Measurements from ENCODE around the gene SLC16A9. TPM values are rescaled to one million over a fixed set of nuclear protein-coding genes. Genes with fewer than 3 reads are reported as not detected.

The SLC16A9 gene
- total and polyA plus RNA-seq, 10 donors = 2.1 to 58.9 (median 27.0) TPM

GRCh38 chr10:59655309-59655708, 54.3 kb downstream of the SLC16A9 start:
- Histone ChIP-seq H3K27ac (no peak overlapping the region), H3K36me3 (no peaks in the 10 kb centered on the region), H3K4me3 (no peak overlapping the region), H3K9me3 (no peaks in the 10 kb centered on the region), H3K27me3 (replicated peaks in 1 of 7) (no peaks in the 10 kb centered on the region), H3K4me1 (peaks cover 0 to 13% (median 12%) of the 10 kb centered on the region in 6 donors)
- DNase-seq = no peak
- WGBS, 5 donors = 89 to 97% (median 93%) methylated on average over 1 of the region's 1 CpG
- intact Hi-C loops (cut with DNase I; ENCODE audit: low total_unique reads) = no loop called here
- TF ChIP-seq CTCF (IDR thresholded peaks at IDR 0.05 in 8 of 11, conservative IDR thresholded peaks at IDR 0.05 in 3 of 11) (no peak), POLR2AphosphoS5 (IDR thresholded peaks at IDR 0.05) (no peak), POLR2A (IDR thresholded peaks at IDR 0.05) (no peak)

GRCh38 chr10:59654007-59654406, 55.6 kb downstream of the SLC16A9 start:
- H3K27me3 ChIP-seq (replicated peaks in 1 of 7) = no peaks in the 10 kb centered on the region
- H3K4me1 ChIP-seq = peaks cover 0 to 13% (median 12%) of the 10 kb centered on the region in 6 donors
- H3K9me3 ChIP-seq = no peaks in the 10 kb centered on the region
- no peak for TF ChIP-seq CTCF (IDR thresholded peaks at IDR 0.05 in 8 of 11, conservative IDR thresholded peaks at IDR 0.05 in 3 of 11)
- no peak for TF ChIP-seq POLR2AphosphoS5 (IDR thresholded peaks at IDR 0.05)
- no peak for TF ChIP-seq POLR2A (IDR thresholded peaks at IDR 0.05)
- H3K4me3 ChIP-seq = no peak overlapping the region
- 8 to 15% (median 11%) methylated on average over 4 of the region's 4 CpGs for WGBS, 5 donors
- peak overlapping the region in 7 of 8 donors; percentile 49 to 69 (median 67) for H3K27ac ChIP-seq
- DNase-seq = no peak
- intact Hi-C loops (cut with DNase I; ENCODE audit: low total_unique reads) = no loop called here
- H3K36me3 ChIP-seq = no peaks in the 10 kb centered on the region

- DNase-seq = no peak
- H3K9me3 ChIP-seq = peaks cover 0 to 7% (median 0%) of the 10 kb centered on the region in 8 donors
- H3K27ac ChIP-seq = no peak overlapping the region
- H3K36me3 ChIP-seq = no peaks in the 10 kb centered on the region
- H3K27me3 ChIP-seq (replicated peaks in 1 of 7) = no peaks in the 10 kb centered on the region
- peaks cover 0 to 17% (median 12%) of the 10 kb centered on the region in 6 donors for H3K4me1 ChIP-seq
- intact Hi-C loops (cut with DNase I; ENCODE audit: low total_unique reads) = no loop called here
- TF ChIP-seq CTCF (IDR thresholded peaks at IDR 0.05 in 8 of 11, conservative IDR thresholded peaks at IDR 0.05 in 3 of 11) = no peak
- no peak for TF ChIP-seq POLR2AphosphoS5 (IDR thresholded peaks at IDR 0.05)
- no peak for TF ChIP-seq POLR2A (IDR thresholded peaks at IDR 0.05)
- H3K4me3 ChIP-seq = no peak overlapping the region
- 70 to 84% (median 84%) methylated on average over 3 of the region's 3 CpGs for WGBS, 5 donors
Measured at GRCh38 chr10:59651902-59652301, 57.7 kb downstream of the SLC16A9 start.

- 87 to 93% (median 89%) methylated on average over 7 of the region's 7 CpGs for WGBS, 5 donors
- Histone ChIP-seq H3K9me3 (peaks cover 3 to 28% (median 18%) of the 10 kb centered on the region in 8 donors), H3K4me1 (peaks cover 0 to 17% (median 12%) of the 10 kb centered on the region in 6 donors), H3K4me3 (no peak overlapping the region), H3K27ac (no peak overlapping the region), H3K36me3 (no peaks in the 10 kb centered on the region), H3K27me3 (replicated peaks in 1 of 7) (no peaks in the 10 kb centered on the region)
- TF ChIP-seq POLR2A (IDR thresholded peaks at IDR 0.05) = no peak
- no peak for TF ChIP-seq CTCF (IDR thresholded peaks at IDR 0.05 in 8 of 11, conservative IDR thresholded peaks at IDR 0.05 in 3 of 11)
- TF ChIP-seq POLR2AphosphoS5 (IDR thresholded peaks at IDR 0.05) = no peak
- DNase-seq = no peak
- intact Hi-C loops (cut with DNase I; ENCODE audit: low total_unique reads) = no loop called here
Measured at GRCh38 chr10:59649606-59650346, 59.9 kb downstream of the SLC16A9 start.

Data from spleen (tissue), 11 donors.